ENCODE results near the gene TAF4B.

The TAF4B gene

GRCh38 chr18:26304511-26304910, 78.3 kb downstream of the TAF4B start:
- no peak for DNase-seq (ENCODE audit: low spot score)

GRCh38 chr18:26307161-26307773, 81.0 kb downstream of the TAF4B start:
- DNase-seq (ENCODE audit: low spot score) = peak; percentile 32

- DNase-seq (ENCODE audit: low spot score) = no peak
Observed at GRCh38 chr18:26309281-26309680, 83.0 kb downstream of the TAF4B start.

GRCh38 chr18:26312199-26312598, 86.0 kb downstream of the TAF4B start:
- no peak for DNase-seq (ENCODE audit: low spot score)

GRCh38 chr18:26317398-26317797, 91.2 kb downstream of the TAF4B start:
- DNase-seq (ENCODE audit: low spot score) = no peak

GRCh38 chr18:26320686-26321085, 94.4 kb downstream of the TAF4B start:
- no peak for DNase-seq (ENCODE audit: low spot score)

GRCh38 chr18:26322890-26323653, 96.8 kb downstream of the TAF4B start:
- DNase-seq (ENCODE audit: low spot score) = no peak

- DNase-seq (ENCODE audit: low spot score) = no peak
Observed at GRCh38 chr18:26325771-26326170, 99.5 kb downstream of the TAF4B start.

GRCh38 chr18:26327062-26327461, 100.8 kb downstream of the TAF4B start:
- no peak for DNase-seq (ENCODE audit: low spot score)

GRCh38 chr18:26332991-26333390, 106.7 kb downstream of the TAF4B start:
- no peak for DNase-seq (ENCODE audit: low spot score)

GRCh38 chr18:26335156-26335555, 108.9 kb downstream of the TAF4B start:
- DNase-seq (ENCODE audit: low spot score) = no peak

GRCh38 chr18:26335571-26336487, 109.6 kb downstream of the TAF4B start:
- no peak for DNase-seq (ENCODE audit: low spot score)

GRCh38 chr18:26336572-26336971, 110.3 kb downstream of the TAF4B start:
- DNase-seq (ENCODE audit: low spot score) = no peak

GRCh38 chr18:26342646-26343045, 116.4 kb downstream of the TAF4B start:
- DNase-seq (ENCODE audit: low spot score) = no peak

GRCh38 chr18:26350961-26351360, 124.7 kb downstream of the TAF4B start:
- no peak for DNase-seq (ENCODE audit: low spot score)

- no peak for DNase-seq (ENCODE audit: low spot score)
Observed at GRCh38 chr18:26356045-26356785, 130.0 kb downstream of the TAF4B start.

GRCh38 chr18:26357960-26358359, 131.7 kb downstream of the TAF4B start:
- DNase-seq (ENCODE audit: low spot score) = no peak

- no peak for DNase-seq (ENCODE audit: low spot score)
Observed at GRCh38 chr18:26362021-26362420, 135.8 kb downstream of the TAF4B start.

GRCh38 chr18:26367425-26367824, 141.2 kb downstream of the TAF4B start:
- no peak for DNase-seq (ENCODE audit: low spot score)

- DNase-seq (ENCODE audit: low spot score) = no peak
Observed at GRCh38 chr18:26370037-26370436, 143.8 kb downstream of the TAF4B start.

GRCh38 chr18:26376105-26376504, 149.9 kb downstream of the TAF4B start:
- DNase-seq (ENCODE audit: low spot score) = no peak

GRCh38 chr18:26378701-26379100, 152.5 kb downstream of the TAF4B start:
- no peak for DNase-seq (ENCODE audit: low spot score)
